Endodermal cell (in vitro differentiated cells): ENCODE results near the gene CDH26. TPM values are rescaled to one million over a fixed set of nuclear protein-coding genes. Genes with fewer than 3 reads are reported as not detected.

Experiments used
- DNase-seq: peaks from one replicate; pipeline ENCODE4 v3.0.0-alpha.2; 2017
- H3K27ac ChIP-seq: 2 replicates; pipeline ENCODE4 v1.5.1; 2013; ENCODE audit warnings: mild to moderate bottlenecking, low read depth, low read length, moderate library complexity
- H3K27me3 ChIP-seq: 2 replicates; pipeline ENCODE4 v1.6.1; 2013; ENCODE audit warnings: mild to moderate bottlenecking, low read length, moderate library complexity; ENCODE audit not compliant: insufficient read depth, control insufficient read depth, poor library complexity, severe bottlenecking
- H3K36me3 ChIP-seq: 2 replicates; pipeline ENCODE4 v1.7.0; 2013; ENCODE audit warnings: mild to moderate bottlenecking, low read length, moderate library complexity; ENCODE audit not compliant: control insufficient read depth, insufficient read depth
- H3K4me1 ChIP-seq: one replicate; pipeline ENCODE4 v1.7.0; 2013; ENCODE audit warnings: low read length; ENCODE audit not compliant: control insufficient read depth, insufficient read depth
- H3K4me3 ChIP-seq: 2 replicates; pipeline ENCODE4 v1.5.1; 2013; ENCODE audit warnings: mild to moderate bottlenecking, low read length, moderate library complexity
- H3K9ac ChIP-seq: 2 replicates; pipeline ENCODE4 v1.6.1; 2013; ENCODE audit warnings: mild to moderate bottlenecking, low read length, moderate library complexity; ENCODE audit not compliant: poor library complexity, severe bottlenecking; ENCODE audit errors: extremely low read depth
- H3K9me3 ChIP-seq: 2 replicates; pipeline ENCODE4 v1.6.1; 2013; ENCODE audit warnings: mild to moderate bottlenecking, low read length, moderate library complexity; ENCODE audit not compliant: control insufficient read depth
- H3K27ac Mint-ChIP-seq: 2 replicates; pipeline ENCODE4 v1.8.0; 2020; ENCODE audit warnings: mixed read lengths
- H3K27me3 Mint-ChIP-seq: 2 replicates; pipeline ENCODE4 v1.8.0; 2021; ENCODE audit warnings: mild to moderate bottlenecking, mixed read lengths; ENCODE audit not compliant: insufficient read depth
- H3K36me3 Mint-ChIP-seq: 2 replicates; pipeline ENCODE4 v1.8.0; 2020; ENCODE audit warnings: low read depth, mixed read lengths
- H3K4me1 Mint-ChIP-seq: 2 replicates; pipeline ENCODE4 v1.8.0; 2020; ENCODE audit warnings: mixed read lengths
- H3K4me3 Mint-ChIP-seq: 2 replicates; pipeline ENCODE4 v1.8.0; 2020; ENCODE audit warnings: mild to moderate bottlenecking, moderate library complexity, mixed read lengths
- H3K9me3 Mint-ChIP-seq: 2 replicates; pipeline ENCODE4 v1.8.0; 2020; ENCODE audit warnings: mild to moderate bottlenecking, mixed read lengths
- WGBS, 2 experiments: methylation state at CpG; one replicate each; pipeline versions ENCODE4 v1.1.5 to v1.1.7; 2013; ENCODE audit warnings: missing lambda C conversion rate in 2 of 2, mixed read lengths in 1 of 2; ENCODE audit not compliant: insufficient coverage in 1 of 2, insufficient read length in 1 of 2; 5-methylcytosine and 5-hydroxymethylcytosine counted together
- total RNA-seq, 2 donors: library from RNA; stranded (reverse); fragmentation: NEBNext Ultra II Directional in 1 of 2; extraction: Animal tissue kit (Norgen Biotek cat#: 25700) in 1 of 2; gene quantifications; 2 replicates in 1 of 2; 3 replicates in 1 of 2; pipeline ENCODE4 v1.2.1, GENCODE V29; 2021
- TF ChIP-seq, protein P1 (sequence below): fragments of 200-600 bp; sonication (generic); conservative IDR thresholded peaks from 2 replicates; pipeline ENCODE4 v1.5.0; 2021; ENCODE audit warnings: antibody characterized with exemption, mild to moderate bottlenecking

CDH26 gene
- total RNA-seq, 2 donors from 2014 or later: 0.97 to 2.0 TPM

DNA sequence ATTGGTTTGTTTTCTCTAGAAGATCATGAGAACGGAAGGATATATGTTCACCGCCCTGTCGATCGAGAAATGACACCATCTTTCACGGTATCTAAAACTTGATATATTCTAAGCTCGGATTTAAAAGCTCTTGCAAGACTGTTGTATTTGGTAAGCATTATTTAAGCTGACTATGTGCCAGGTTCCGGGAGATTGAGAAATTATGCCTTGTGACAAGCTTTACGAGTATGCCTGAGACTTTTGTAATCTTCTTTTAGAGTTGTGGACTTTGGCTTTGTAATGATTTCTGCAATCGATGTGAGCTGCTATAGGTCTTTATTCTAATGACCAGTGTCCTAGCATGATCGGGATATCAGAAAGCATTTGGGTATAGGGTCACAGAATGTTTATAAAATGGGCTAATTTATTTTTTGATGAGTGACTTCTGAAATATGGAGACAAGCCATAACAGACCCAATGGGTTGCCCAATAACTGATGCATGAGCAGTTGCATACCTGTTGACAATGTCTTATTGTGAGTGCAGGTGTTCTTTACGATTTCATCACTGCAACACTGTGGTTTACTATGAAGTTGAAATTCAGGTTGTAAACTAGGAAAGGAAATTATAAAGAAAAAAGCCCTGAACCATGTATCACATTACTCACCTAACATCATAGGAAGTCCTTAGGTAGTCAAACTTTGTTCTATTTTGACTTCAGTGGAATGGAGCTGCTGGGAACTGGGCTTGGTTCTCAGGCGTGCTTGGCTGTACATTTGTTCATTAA lies 14.0 kb downstream of the CDH26 start:
- Histone ChIP-seq H3K27me3 (no peaks in the 10 kb centered on the region), H3K4me1 (no peaks in the 10 kb centered on the region), H3K27ac (no peak overlapping the region), H3K9me3 (no peaks in the 10 kb centered on the region), H3K4me3 (no peak overlapping the region), H3K9ac (no peak overlapping the region), H3K36me3 (no peaks in the 10 kb centered on the region)
- Mint-ChIP-seq H3K9me3 (no peaks in the 10 kb centered on the region), H3K27me3 (peaks cover 5% of the 10 kb centered on the region), H3K36me3 (no peaks in the 10 kb centered on the region), H3K4me3 (no peak overlapping the region), H3K4me1 (no peaks in the 10 kb centered on the region), H3K27ac (no peak overlapping the region)
- 93 to 95% methylated on average over 9 to 12 of the region's 12 CpGs for WGBS, 2 experiments
- no peak for DNase-seq
- TF ChIP-seq, protein P1, sequence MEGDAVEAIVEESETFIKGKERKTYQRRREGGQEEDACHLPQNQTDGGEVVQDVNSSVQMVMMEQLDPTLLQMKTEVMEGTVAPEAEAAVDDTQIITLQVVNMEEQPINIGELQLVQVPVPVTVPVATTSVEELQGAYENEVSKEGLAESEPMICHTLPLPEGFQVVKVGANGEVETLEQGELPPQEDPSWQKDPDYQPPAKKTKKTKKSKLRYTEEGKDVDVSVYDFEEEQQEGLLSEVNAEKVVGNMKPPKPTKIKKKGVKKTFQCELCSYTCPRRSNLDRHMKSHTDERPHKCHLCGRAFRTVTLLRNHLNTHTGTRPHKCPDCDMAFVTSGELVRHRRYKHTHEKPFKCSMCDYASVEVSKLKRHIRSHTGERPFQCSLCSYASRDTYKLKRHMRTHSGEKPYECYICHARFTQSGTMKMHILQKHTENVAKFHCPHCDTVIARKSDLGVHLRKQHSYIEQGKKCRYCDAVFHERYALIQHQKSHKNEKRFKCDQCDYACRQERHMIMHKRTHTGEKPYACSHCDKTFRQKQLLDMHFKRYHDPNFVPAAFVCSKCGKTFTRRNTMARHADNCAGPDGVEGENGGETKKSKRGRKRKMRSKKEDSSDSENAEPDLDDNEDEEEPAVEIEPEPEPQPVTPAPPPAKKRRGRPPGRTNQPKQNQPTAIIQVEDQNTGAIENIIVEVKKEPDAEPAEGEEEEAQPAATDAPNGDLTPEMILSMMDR: no peak

- H3K27me3 Mint-ChIP-seq: no peaks in the 10 kb centered on the region
- Histone ChIP-seq H3K27me3 (no peaks in the 10 kb centered on the region), H3K9me3 (no peaks in the 10 kb centered on the region), H3K27ac (no peak overlapping the region), H3K36me3 (no peaks in the 10 kb centered on the region), H3K4me1 (no peaks in the 10 kb centered on the region), H3K4me3 (no peak overlapping the region), H3K9ac (no peak overlapping the region)
- no peak for DNase-seq
- H3K36me3 Mint-ChIP-seq: no peaks in the 10 kb centered on the region
- no peaks in the 10 kb centered on the region for H3K4me1 Mint-ChIP-seq
- no peak overlapping the region for H3K27ac Mint-ChIP-seq
- no peaks in the 10 kb centered on the region for H3K9me3 Mint-ChIP-seq
- TF ChIP-seq, protein P1: no peak
- 83 to 90% methylated on average over 5 of the region's 6 CpGs for WGBS, 2 experiments
- H3K4me3 Mint-ChIP-seq: no peak overlapping the region
Observed at GRCh38 chr20:59976156-59976782, 18.0 kb downstream of the CDH26 start.

- Mint-ChIP-seq H3K36me3 (no peaks in the 10 kb centered on the region), H3K4me1 (no peaks in the 10 kb centered on the region), H3K27me3 (no peaks in the 10 kb centered on the region), H3K4me3 (no peak overlapping the region), H3K27ac (no peak overlapping the region), H3K9me3 (no peaks in the 10 kb centered on the region)
- H3K4me1 ChIP-seq: no peaks in the 10 kb centered on the region
- H3K27ac ChIP-seq: no peak overlapping the region
- TF ChIP-seq, protein P1: no peak
- no peak overlapping the region for H3K9ac ChIP-seq
- no peaks in the 10 kb centered on the region for H3K27me3 ChIP-seq
- no peaks in the 10 kb centered on the region for H3K9me3 ChIP-seq
- H3K4me3 ChIP-seq: no peak overlapping the region
- 95 to 100% methylated on average over 4 to 8 of the region's 9 CpGs for WGBS, 2 experiments
- H3K36me3 ChIP-seq: no peaks in the 10 kb centered on the region
- DNase-seq: no peak
Observed at GRCh38 chr20:59977086-59977485, 18.9 kb downstream of the CDH26 start.
